ENCODE data around the gene KIAA1755. TPM values are rescaled to one million over a fixed set of nuclear protein-coding genes. Genes with fewer than 3 reads are reported as not detected.

Gene KIAA1755
- total RNA-seq, 2 donors from 2014 or later, result 0.78 to 0.99 TPM

GRCh38 chr20:38181971-38182370, 78.6 kb downstream of the KIAA1755 start:
- no peak for DNase-seq
- Histone ChIP-seq H3K27me3 (no peaks in the 10 kb centered on the region), H3K36me3 (replicated peaks in 1 of 2; ENCODE audit: insufficient read depth in 1 of 2, low read depth in 2 of 2) (no peaks in the 10 kb centered on the region), H3K4me3 (no peak overlapping the region), H3K9me3 (no peaks in the 10 kb centered on the region), H3K4me1 (no peaks in the 10 kb centered on the region), H3K27ac (no peak overlapping the region)
- WGBS, 2 donors, result 94 to 95% methylated on average over 3 of the region's 3 CpGs
- intact Hi-C loops (cut with DNase I), result no loop called here
- TF ChIP-seq POLR2A (IDR thresholded peaks at IDR 0.05) (no peak), CTCF (IDR thresholded peaks at IDR 0.05) (no peak)
- no peak for ATAC-seq

- no peak for TF ChIP-seq CTCF (IDR thresholded peaks at IDR 0.05)
- TF ChIP-seq POLR2A (IDR thresholded peaks at IDR 0.05), result no peak
- Histone ChIP-seq H3K27ac (no peak overlapping the region), H3K9me3 (no peaks in the 10 kb centered on the region), H3K36me3 (replicated peaks in 1 of 2; ENCODE audit: insufficient read depth in 1 of 2, low read depth in 2 of 2) (no peaks in the 10 kb centered on the region), H3K4me1 (no peaks in the 10 kb centered on the region), H3K27me3 (no peaks in the 10 kb centered on the region), H3K4me3 (no peak overlapping the region)
- intact Hi-C loops (cut with DNase I), result no loop called here
- 85 to 87% methylated on average over 7 of the region's 7 CpGs for WGBS, 2 donors
- ATAC-seq (no peak), DNase-seq (no peak)
These were observed 79.2 kb downstream of the KIAA1755 start for GRCh38 chr20:38181207-38181801.

- DNase-seq, result no peak
- TF ChIP-seq CTCF (IDR thresholded peaks at IDR 0.05) (no peak), POLR2A (IDR thresholded peaks at IDR 0.05) (no peak)
- H3K9me3 ChIP-seq, result no peaks in the 10 kb centered on the region
- no peak overlapping the region for H3K27ac ChIP-seq
- H3K27me3 ChIP-seq, result no peaks in the 10 kb centered on the region
- H3K36me3 ChIP-seq (replicated peaks in 1 of 2; ENCODE audit: insufficient read depth in 1 of 2, low read depth in 2 of 2), result no peaks in the 10 kb centered on the region
- H3K4me3 ChIP-seq, result no peak overlapping the region
- intact Hi-C loops (cut with DNase I), result no loop called here
- ATAC-seq, result no peak
- no peaks in the 10 kb centered on the region for H3K4me1 ChIP-seq
- 60 to 80% methylated on average over 5 of the region's 5 CpGs for WGBS, 2 donors
These were observed 79.8 kb downstream of the KIAA1755 start for GRCh38 chr20:38180781-38181180.

GRCh38 chr20:38179846-38180245, 80.7 kb downstream of the KIAA1755 start:
- Histone ChIP-seq H3K36me3 (replicated peaks in 1 of 2; ENCODE audit: insufficient read depth in 1 of 2, low read depth in 2 of 2) (no peaks in the 10 kb centered on the region), H3K27ac (no peak overlapping the region), H3K4me3 (no peak overlapping the region), H3K27me3 (no peaks in the 10 kb centered on the region), H3K4me1 (no peaks in the 10 kb centered on the region), H3K9me3 (no peaks in the 10 kb centered on the region)
- 51 to 68% methylated on average over 6 of the region's 6 CpGs for WGBS, 2 donors
- intact Hi-C loops (cut with DNase I), result no loop called here
- DNase-seq (no peak), ATAC-seq (no peak)
- TF ChIP-seq CTCF (IDR thresholded peaks at IDR 0.05), result no peak

GRCh38 chr20:38178581-38178980, 82.0 kb downstream of the KIAA1755 start:
- WGBS, 2 donors, result 61 to 74% methylated on average over 4 of the region's 4 CpGs
- TF ChIP-seq CTCF (IDR thresholded peaks at IDR 0.05) (no peak), POLR2A (IDR thresholded peaks at IDR 0.05) (no peak)
- intact Hi-C loops (cut with DNase I), result no loop called here
- DNase-seq (no peak), ATAC-seq (no peak)
- Histone ChIP-seq H3K4me3 (no peak overlapping the region), H3K36me3 (replicated peaks in 1 of 2; ENCODE audit: insufficient read depth in 1 of 2, low read depth in 2 of 2) (no peaks in the 10 kb centered on the region), H3K9me3 (no peaks in the 10 kb centered on the region), H3K4me1 (no peaks in the 10 kb centered on the region), H3K27me3 (no peaks in the 10 kb centered on the region), H3K27ac (no peak overlapping the region)

Data from body of pancreas (tissue), 4 donors.